Colonic mucosa (tissue), 4 donors: ENCODE measurements around the gene KL. TPM values are rescaled to one million over a fixed set of nuclear protein-coding genes. Genes with fewer than 3 reads are reported as not detected.

Experiments
- DNase-seq: peaks from one replicate; pipeline ENCODE4 v3.0.0-alpha.2; 2020
- H3K27ac ChIP-seq: fragments of 200-600 bp; one replicate; pipeline ENCODE4 v1.8.0; 2021
- H3K27me3 ChIP-seq: fragments of 200-600 bp; one replicate; pipeline ENCODE4 v1.8.0; 2021
- H3K36me3 ChIP-seq: fragments of 200-600 bp; one replicate; pipeline ENCODE4 v1.8.0; 2021
- H3K4me1 ChIP-seq: fragments of 200-600 bp; one replicate; pipeline ENCODE4 v1.8.0; 2021; ENCODE audit warnings: mild to moderate bottlenecking
- H3K4me3 ChIP-seq: fragments of 200-600 bp; one replicate; pipeline ENCODE4 v1.8.0; 2021
- H3K9ac ChIP-seq, 2 donors: one replicate each; pipeline ENCODE4 v1.7.0; 2013; ENCODE audit warnings: control low read depth in 2 of 2, low read depth in 2 of 2, low read length in 2 of 2
- H3K9me3 ChIP-seq: fragments of 200-600 bp; one replicate; pipeline ENCODE4 v1.8.0; 2021
- CTCF ChIP-seq: fragments of 200-600 bp; IDR thresholded peaks from one replicate; pipeline ENCODE4 v1.8.0; 2022; ENCODE audit warnings: antibody characterized with exemption, mild to moderate bottlenecking
- intact Hi-C: fragments of 100-400 bp; cut with DNase I; formaldehyde crosslinking; loops from one replicate; pipeline ENCODE4 v1.14.1; 2022
- total RNA-seq, 2 donors: library from RNA; stranded (reverse); fragmentation: NEBNext Ultra II Directional in 1 of 2; extraction: Animal tissue kit (Norgen Biotek cat#: 25700) in 1 of 2; gene quantifications; one replicate each; pipeline ENCODE4 v1.2.1, GENCODE V29; 2021
- donor health status: healthy.
- donor health status: DM: no; HTN: no; CAD: no.
- donor health status: DM: no; HTN: no; CAD: no.

Gene KL
- total RNA-seq, 2 donors from 2014 or later, result 0.57 to 1.9 TPM

- TF ChIP-seq CTCF, result no peak
- Histone ChIP-seq H3K9ac (no peak overlapping the region), H3K4me1 (no peaks in the 10 kb centered on the region), H3K27me3 (no peaks in the 10 kb centered on the region), H3K4me3 (no peak overlapping the region), H3K36me3 (no peaks in the 10 kb centered on the region), H3K9me3 (no peaks in the 10 kb centered on the region), H3K27ac (peak overlapping the region; percentile 28)
- intact Hi-C loops, result no loop called here
- DNase-seq, result no peak
Measured at GRCh38 chr13:33105387-33106005, 89.3 kb downstream of the KL start.

GRCh38 chr13:33106656-33107360, 90.6 kb downstream of the KL start:
- Histone ChIP-seq H3K9ac (no peak overlapping the region), H3K27me3 (no peaks in the 10 kb centered on the region), H3K9me3 (no peaks in the 10 kb centered on the region), H3K4me1 (no peaks in the 10 kb centered on the region), H3K27ac (no peak overlapping the region), H3K36me3 (no peaks in the 10 kb centered on the region), H3K4me3 (no peak overlapping the region)
- no peak for DNase-seq
- intact Hi-C loops, result no loop called here
- no peak for TF ChIP-seq CTCF

GRCh38 chr13:33107361-33107760, 91.1 kb downstream of the KL start:
- TF ChIP-seq CTCF, result no peak
- H3K36me3 ChIP-seq, result no peaks in the 10 kb centered on the region
- no peaks in the 10 kb centered on the region for H3K9me3 ChIP-seq
- no peaks in the 10 kb centered on the region for H3K4me1 ChIP-seq
- no peaks in the 10 kb centered on the region for H3K27me3 ChIP-seq
- H3K4me3 ChIP-seq, result no peak overlapping the region
- no peak overlapping the region for H3K9ac ChIP-seq
- intact Hi-C loops, result no loop called here
- H3K27ac ChIP-seq, result no peak overlapping the region
- no peak for DNase-seq

GRCh38 chr13:33108620-33109019, 92.4 kb downstream of the KL start:
- Histone ChIP-seq H3K27ac (no peak overlapping the region), H3K4me1 (no peaks in the 10 kb centered on the region), H3K27me3 (no peaks in the 10 kb centered on the region), H3K9ac (no peak overlapping the region), H3K9me3 (no peaks in the 10 kb centered on the region), H3K4me3 (no peak overlapping the region), H3K36me3 (no peaks in the 10 kb centered on the region)
- no peak for DNase-seq
- no peak for TF ChIP-seq CTCF
- intact Hi-C loops, result no loop called here

GRCh38 chr13:33109271-33109697, 93.1 kb downstream of the KL start:
- H3K9me3 ChIP-seq, result no peaks in the 10 kb centered on the region
- H3K4me1 ChIP-seq, result no peaks in the 10 kb centered on the region
- intact Hi-C loops, result no loop called here
- H3K27ac ChIP-seq, result no peak overlapping the region
- no peak for DNase-seq
- no peaks in the 10 kb centered on the region for H3K27me3 ChIP-seq
- H3K9ac ChIP-seq, result no peak overlapping the region
- H3K4me3 ChIP-seq, result no peak overlapping the region
- H3K36me3 ChIP-seq, result no peaks in the 10 kb centered on the region
- TF ChIP-seq CTCF, result no peak
